Kasumi-1 (cell line): ENCODE data around the gene PAK5.

Experiments used
- DNase-seq, 2 experiments: peaks; one replicate each; lab custom pipeline; 2025; lab: John Stamatoyannopoulos, UW

Gene PAK5

GRCh38 chr20:9616833-9617461 is 221.9 kb downstream of the PAK5 start:
- DNase-seq, result peak; percentile 67 to 76

GRCh38 chr20:9616455-9616805 is 222.4 kb downstream of the PAK5 start:
- DNase-seq, result no peak

GRCh38 chr20:9615766-9616454 is 223.0 kb downstream of the PAK5 start:
- peak; percentile 27 to 36 for DNase-seq

GRCh38 chr20:9615118-9615517 is 223.8 kb downstream of the PAK5 start:
- DNase-seq, result no peak

GRCh38 chr20:9613871-9614270 is 225.0 kb downstream of the PAK5 start:
- DNase-seq, result no peak

GRCh38 chr20:9611921-9612320 is 227.0 kb downstream of the PAK5 start:
- DNase-seq, result no peak

- DNase-seq, result no peak
These were observed 228.2 kb downstream of the PAK5 start for GRCh38 chr20:9610665-9611064.

- peak; percentile 74 to 78 for DNase-seq
These were observed 228.9 kb downstream of the PAK5 start for GRCh38 chr20:9609887-9610502.

GRCh38 chr20:9608639-9609340 is 230.1 kb downstream of the PAK5 start:
- DNase-seq, result no peak

- no peak for DNase-seq
These were observed 236.1 kb downstream of the PAK5 start for GRCh38 chr20:9602847-9603183.

- DNase-seq, result no peak
These were observed 238.3 kb downstream of the PAK5 start for GRCh38 chr20:9600562-9600961.

GRCh38 chr20:9597547-9597946 is 241.3 kb downstream of the PAK5 start:
- no peak for DNase-seq

- DNase-seq, result no peak
These were observed 243.1 kb downstream of the PAK5 start for GRCh38 chr20:9595763-9596162.

GRCh38 chr20:9594284-9594875 is 244.5 kb downstream of the PAK5 start:
- no peak for DNase-seq

- DNase-seq, result no peak
These were observed 246.5 kb downstream of the PAK5 start for GRCh38 chr20:9592419-9592818.

- no peak for DNase-seq
These were observed 247.8 kb downstream of the PAK5 start for GRCh38 chr20:9591080-9591479.

- DNase-seq, result no peak
These were observed 248.7 kb downstream of the PAK5 start for GRCh38 chr20:9590189-9590588.

GRCh38 chr20:9588706-9589105 is 250.2 kb downstream of the PAK5 start:
- no peak for DNase-seq

GRCh38 chr20:9583151-9583550 is 255.7 kb downstream of the PAK5 start:
- no peak for DNase-seq

GRCh38 chr20:9582137-9582536 is 256.7 kb downstream of the PAK5 start:
- DNase-seq, result no peak

- no peak for DNase-seq
These were observed 257.4 kb downstream of the PAK5 start for GRCh38 chr20:9581509-9581908.

- peak in 1 of 2 experiments; percentile 7 for DNase-seq
These were observed 260.3 kb downstream of the PAK5 start for GRCh38 chr20:9578594-9578993.

GRCh38 chr20:9577397-9577796 is 261.5 kb downstream of the PAK5 start:
- no peak for DNase-seq
